GM18867 (cell line): Measurements from ENCODE around the gene ACSM2B.
"Not testable (repeated sequence)": the region's sequence is repeated elsewhere in the genome, so short reads cannot be mapped to it uniquely, and the experiment has no call there.

Experiments
- ATAC-seq: cut with Tn5 transposase; IDR thresholded peaks from one replicate; pipeline ENCODE4 v1.9.1; 2021; ENCODE audit warnings: mild to moderate bottlenecking, moderate library complexity; ENCODE audit not compliant: unreplicated experiment

The ACSM2B gene

DNA sequence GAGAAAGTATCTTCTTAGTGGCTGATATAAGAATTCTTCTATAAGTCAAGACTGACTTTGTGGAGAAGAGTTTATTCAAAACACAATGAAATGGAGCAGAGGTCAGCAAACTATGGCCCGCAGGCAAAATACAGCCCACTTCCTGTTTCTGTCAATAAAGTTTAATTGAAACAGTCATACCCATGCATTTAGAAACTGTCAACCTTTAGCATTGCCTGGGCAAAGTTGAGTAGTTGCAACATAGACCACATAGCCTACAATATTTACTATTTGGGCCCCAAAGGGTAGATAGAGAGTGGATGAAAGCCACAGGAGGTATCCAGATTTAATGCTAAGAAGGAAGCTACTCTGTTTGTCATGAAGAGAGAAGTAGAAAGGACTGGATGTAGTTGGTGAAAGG, 38.0 kb downstream of the ACSM2B start:
- ATAC-seq: no peak

DNA sequence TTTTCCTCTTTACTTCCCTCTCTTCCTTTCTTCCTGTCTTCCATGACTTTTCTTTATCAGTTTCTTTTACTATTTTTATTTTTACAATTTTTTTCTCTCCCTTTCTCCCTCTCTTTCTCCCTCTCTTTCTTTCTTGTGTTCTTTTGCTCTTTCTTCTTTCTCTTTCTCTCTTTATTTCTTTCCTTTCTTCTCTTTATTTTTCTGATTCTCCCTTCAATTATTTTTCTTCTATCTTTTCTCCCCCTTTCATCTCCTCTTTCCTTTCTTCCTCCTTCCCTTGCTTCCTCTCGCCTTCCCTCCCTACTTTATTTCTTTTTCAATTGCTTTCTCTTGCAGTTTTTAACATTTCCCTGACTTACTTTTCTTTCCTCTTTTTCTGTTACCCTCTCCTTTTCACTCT, 39.5 kb downstream of the ACSM2B start:
- not testable (repeated sequence) for ATAC-seq

DNA sequence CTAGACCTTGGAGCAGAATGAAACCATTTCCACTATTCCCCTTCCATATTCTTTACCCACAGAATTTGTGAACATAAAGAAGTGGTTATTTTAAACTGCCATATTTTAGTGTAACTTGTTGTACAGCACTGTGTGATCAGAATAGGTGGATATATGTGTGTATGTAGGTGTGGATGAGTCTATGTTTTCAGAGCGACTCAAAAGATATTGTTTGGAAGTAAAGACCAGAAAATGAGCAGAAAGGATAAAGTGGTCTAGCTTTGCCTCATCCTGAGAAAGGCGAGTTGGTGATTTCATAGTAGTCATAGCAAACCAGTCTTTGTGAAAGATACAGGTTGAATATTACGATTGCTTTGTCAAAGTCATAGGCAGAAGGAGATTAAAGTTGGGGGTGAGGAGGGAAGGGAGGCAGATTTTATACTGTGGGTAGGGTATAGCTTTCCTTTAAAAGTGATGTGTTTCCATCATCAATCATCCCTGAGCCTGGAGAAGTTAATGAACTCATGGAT, 43.8 kb downstream of the ACSM2B start:
- ATAC-seq: not testable (repeated sequence)

DNA sequence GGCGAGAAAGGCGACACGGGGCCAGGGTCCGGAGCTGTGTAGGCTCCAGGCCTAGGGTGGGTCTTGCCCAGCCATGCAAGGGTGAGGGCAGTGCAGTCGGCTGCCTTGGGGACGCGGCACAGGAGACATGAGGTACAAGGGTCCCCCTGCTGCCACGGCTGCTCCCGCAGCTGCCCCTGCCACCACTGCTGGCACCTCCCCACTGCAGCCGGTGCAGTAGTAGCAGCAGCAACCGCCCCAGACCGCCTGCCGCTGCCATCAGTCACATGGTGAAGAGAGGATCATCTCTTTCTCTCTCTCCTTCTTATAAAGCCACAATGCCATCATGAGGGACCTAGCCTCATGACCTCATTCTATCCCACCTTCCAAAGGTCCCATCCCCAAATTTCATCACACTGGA, 44.4 kb downstream of the ACSM2B start:
- ATAC-seq: not testable (repeated sequence)

DNA sequence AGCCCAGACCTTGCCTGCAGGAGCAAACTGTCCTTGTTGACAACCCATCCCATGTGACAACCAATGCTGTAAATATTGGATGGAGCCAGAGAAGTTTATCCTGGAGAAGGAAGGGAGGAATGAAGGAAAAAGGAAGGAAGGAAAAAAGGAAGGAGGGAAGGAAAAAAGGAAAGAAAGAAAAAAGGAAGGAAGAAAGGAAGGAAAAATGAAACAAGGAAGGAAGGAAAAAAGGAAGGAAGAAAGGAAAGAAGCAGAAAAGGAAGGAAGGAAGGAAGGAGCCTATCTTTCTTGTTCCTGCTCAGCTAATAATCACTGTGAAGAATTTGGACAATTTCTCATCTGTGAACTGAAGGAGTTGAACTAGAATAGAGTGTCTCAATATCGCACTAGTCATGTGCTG, 56.1 kb downstream of the ACSM2B start:
- ATAC-seq: no peak

DNA sequence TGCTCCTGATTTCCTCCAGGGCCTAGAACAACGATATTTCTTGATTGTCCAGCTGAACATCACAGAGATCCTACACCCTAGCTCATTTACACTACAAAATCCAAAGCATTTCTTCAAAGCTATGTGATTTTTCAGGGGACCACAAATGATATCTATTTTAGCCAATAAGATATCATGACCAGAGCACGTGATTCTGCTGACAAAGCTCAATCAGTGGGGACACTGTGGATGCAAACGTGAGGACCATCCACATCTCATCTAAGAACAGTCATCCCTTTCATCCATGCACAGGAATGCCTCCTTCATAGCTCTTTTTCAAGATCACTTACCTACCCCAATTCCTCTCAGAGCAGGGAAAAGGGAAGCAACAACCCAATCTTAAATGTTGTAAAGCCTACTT, 56.9 kb downstream of the ACSM2B start:
- no peak for ATAC-seq

DNA sequence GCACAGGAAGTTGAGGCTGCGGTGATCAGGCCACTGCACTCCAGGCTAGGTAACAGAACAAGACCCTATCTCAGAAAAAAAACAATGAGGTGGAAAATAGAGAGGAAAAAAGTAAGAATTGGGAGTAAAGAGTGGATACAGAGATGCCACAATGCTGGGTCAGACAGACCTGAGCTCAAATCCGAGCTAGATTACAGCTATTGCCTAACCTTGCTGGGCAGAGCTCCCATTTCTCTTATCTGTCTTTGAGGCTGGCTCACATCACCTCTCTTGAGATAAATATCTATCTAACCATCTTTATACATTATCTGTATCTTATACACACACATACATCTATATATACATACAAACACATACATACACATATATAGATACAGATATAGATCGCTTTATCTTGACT, 59.0 kb downstream of the ACSM2B start:
- ATAC-seq: no peak

DNA sequence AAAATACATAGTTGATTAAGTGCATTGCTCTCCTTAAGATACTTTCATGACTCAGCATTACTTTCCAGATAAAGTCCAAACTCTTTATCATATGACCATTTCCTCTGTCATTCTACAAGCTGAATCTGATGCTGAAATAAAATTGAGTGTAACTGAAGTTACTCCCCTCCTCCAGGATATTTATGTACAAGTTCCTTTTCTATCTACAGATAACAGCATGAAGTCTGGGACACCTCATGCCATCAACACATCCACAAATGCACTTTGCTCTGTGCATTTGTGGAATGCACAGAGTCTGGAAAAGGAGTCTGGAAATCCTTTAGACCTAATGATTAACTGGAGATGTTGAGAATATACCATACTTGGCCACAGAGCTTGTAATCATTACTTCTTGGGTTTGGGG, 60.5 kb downstream of the ACSM2B start:
- no peak for ATAC-seq

DNA sequence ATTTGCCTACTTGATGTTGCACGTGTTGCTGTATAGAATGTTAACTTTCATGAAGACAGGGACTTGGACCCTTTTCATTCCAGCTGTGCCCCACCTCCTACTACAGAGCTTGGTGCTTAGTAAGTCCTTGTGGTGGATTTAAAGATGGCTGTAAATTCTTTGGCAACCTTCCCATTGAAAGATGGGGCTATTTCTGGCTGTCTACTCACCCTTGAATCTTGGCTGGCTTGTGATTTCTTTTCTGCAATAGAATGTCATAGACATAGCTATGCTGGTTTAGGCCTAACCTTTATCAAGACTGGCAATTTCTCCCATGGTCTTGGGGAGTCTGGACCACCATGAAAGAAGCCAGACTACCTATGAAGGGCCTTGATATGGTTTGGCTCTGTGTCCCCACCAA, 65.8 kb downstream of the ACSM2B start:
- no peak for ATAC-seq

DNA sequence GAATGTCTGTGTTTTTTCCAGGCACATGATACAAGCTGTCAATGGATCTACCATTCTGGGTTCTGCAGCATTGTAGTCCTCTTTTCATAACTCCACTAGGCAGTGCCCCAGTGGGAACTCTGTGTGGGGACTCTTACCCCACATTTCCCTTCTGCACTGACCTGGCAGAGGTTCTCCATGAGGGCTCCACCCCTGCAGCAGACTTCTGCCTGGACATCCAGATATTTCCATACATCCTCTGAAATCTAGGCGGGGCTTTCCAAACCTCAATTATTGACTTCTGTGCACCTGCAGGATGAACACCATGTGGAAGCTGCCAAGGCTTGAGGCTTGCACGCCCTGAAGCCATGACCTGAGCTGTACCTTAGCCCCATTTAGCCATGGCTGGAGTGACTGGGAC, 68.9 kb downstream of the ACSM2B start:
- no peak for ATAC-seq

DNA sequence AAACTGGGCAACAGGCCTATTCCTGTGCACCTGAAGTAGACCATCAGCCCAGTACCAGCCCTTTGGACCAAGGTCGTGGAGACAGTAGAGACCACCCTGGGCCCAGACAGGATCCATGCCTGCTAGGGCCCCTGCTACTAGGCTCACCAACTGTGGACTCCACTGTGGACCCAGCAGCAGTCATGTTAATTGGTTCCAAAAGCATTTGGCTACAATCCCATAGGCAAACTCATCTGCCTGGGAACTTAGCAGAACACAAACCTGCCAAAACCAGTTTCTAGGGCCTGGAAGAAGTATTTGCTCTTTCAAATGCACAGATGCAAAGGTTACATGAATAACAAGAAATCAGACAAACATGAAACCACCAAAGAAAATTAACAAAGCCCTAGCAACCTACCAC, 71.7 kb downstream of the ACSM2B start:
- ATAC-seq: no peak

DNA sequence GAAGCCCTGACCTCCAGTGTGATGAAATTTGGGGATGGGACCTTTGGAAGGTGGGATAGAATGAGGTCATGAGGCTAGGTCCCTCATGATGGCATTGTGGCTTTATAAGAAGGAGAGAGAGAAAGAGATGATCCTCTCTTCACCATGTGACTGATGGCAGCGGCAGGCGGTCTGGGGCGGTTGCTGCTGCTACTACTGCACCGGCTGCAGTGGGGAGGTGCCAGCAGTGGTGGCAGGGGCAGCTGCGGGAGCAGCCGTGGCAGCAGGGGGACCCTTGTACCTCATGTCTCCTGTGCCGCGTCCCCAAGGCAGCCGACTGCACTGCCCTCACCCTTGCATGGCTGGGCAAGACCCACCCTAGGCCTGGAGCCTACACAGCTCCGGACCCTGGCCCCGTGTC, 84.7 kb downstream of the ACSM2B start:
- not testable (repeated sequence) for ATAC-seq

DNA sequence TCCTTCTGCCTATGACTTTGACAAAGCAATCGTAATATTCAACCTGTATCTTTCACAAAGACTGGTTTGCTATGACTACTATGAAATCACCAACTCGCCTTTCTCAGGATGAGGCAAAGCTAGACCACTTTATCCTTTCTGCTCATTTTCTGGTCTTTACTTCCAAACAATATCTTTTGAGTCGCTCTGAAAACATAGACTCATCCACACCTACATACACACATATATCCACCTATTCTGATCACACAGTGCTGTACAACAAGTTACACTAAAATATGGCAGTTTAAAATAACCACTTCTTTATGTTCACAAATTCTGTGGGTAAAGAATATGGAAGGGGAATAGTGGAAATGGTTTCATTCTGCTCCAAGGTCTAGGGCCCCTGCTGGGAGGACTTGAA, 85.2 kb downstream of the ACSM2B start:
- ATAC-seq: not testable (repeated sequence)
